IMR-90 (cell line): Measurements from ENCODE around the gene ANKRD11. TPM values are rescaled to one million over a fixed set of nuclear protein-coding genes. Genes with fewer than 3 reads are reported as not detected.

Source experiments
- ATAC-seq: fragments of 200-7000 bp; cut with Tn5 transposase; 2 replicates; pipeline ENCODE4 v1.9.1; 2020; ENCODE audit warnings: low read depth, mild to moderate bottlenecking, moderate library complexity
- BruUV-seq: library from RNA; stranded (reverse); fragments of 400-500 nt; replicated peaks from 2 replicates; lab custom pipeline; 2021; lab: Mats Ljungman, UMichigan
- CTCF ChIA-PET: fragments of 300-600 bp; formaldehyde crosslinking; extraction: SDS; loops from one replicate; lab custom pipeline; 2021; ENCODE audit warnings: antibody characterized with exemption; lab: Yijun Ruan, JAX
- POLR2A ChIA-PET: fragments of 300-600 bp; sonication (Branson Sonifier 250); formaldehyde crosslinking; loops from one replicate; lab custom pipeline; 2022; ENCODE audit warnings: antibody characterized with exemption; ENCODE audit not compliant: unreplicated experiment; lab: Charles Lee
- DNase-seq: peaks from one replicate; pipeline ENCODE4 v3.0.0; 2013
- H2AFZ ChIP-seq: replicated peaks from 2 replicates; pipeline ENCODE3; 2013; ENCODE audit warnings: low read length, mild to moderate bottlenecking; ENCODE audit not compliant: poor library complexity
- H2AK5ac ChIP-seq: 2 replicates; pipeline ENCODE4 v1.6.1; 2013; ENCODE audit warnings: low read depth, low read length, inconsistent platforms
- H2AK9ac ChIP-seq: replicated peaks from 2 replicates; pipeline ENCODE3; 2013; ENCODE audit warnings: mild to moderate bottlenecking, low read depth, low read length, moderate library complexity; ENCODE audit not compliant: poor library complexity
- H2BK120ac ChIP-seq: 2 replicates; pipeline ENCODE4 v1.6.1; 2013; ENCODE audit warnings: low read depth, low read length, inconsistent platforms
- H2BK15ac ChIP-seq: 3 replicates; pipeline ENCODE4 v1.6.1; 2013; ENCODE audit warnings: low read depth, low read length, inconsistent platforms
- H2BK20ac ChIP-seq: 2 replicates; pipeline ENCODE4 v1.6.1; 2013; ENCODE audit warnings: low read depth, mild to moderate bottlenecking, inconsistent platforms, low read length, moderate library complexity
- H2BK5ac ChIP-seq: 2 replicates; pipeline ENCODE4 v1.6.1; 2013; ENCODE audit warnings: mild to moderate bottlenecking, low read depth, low read length, inconsistent platforms; ENCODE audit not compliant: poor library complexity, severe bottlenecking
- H3K14ac ChIP-seq: replicated peaks from 2 replicates; pipeline ENCODE4 v1.6.1; 2013; ENCODE audit warnings: low read depth, low read length, inconsistent platforms
- H3K18ac ChIP-seq: 2 replicates; pipeline ENCODE4 v1.6.1; 2013; ENCODE audit warnings: low read depth, low read length, control low read depth
- H3K23ac ChIP-seq: 2 replicates; pipeline ENCODE4 v1.6.1; 2013; ENCODE audit warnings: low read depth, low read length, inconsistent platforms
- H3K27ac ChIP-seq: 2 replicates; pipeline ENCODE4 v1.5.1; 2013; ENCODE audit warnings: mild to moderate bottlenecking, control low read depth, low read length; ENCODE audit not compliant: insufficient read depth
- H3K27me3 ChIP-seq: 2 replicates; pipeline ENCODE4 v1.6.1; 2013; ENCODE audit warnings: low read length; ENCODE audit not compliant: control insufficient read depth, insufficient read depth
- H3K36me3 ChIP-seq: 2 replicates; pipeline ENCODE4 v1.6.1; 2013; ENCODE audit warnings: low read length, mixed read lengths; ENCODE audit not compliant: control insufficient read depth, insufficient read depth
- H3K4ac ChIP-seq: 2 replicates; pipeline ENCODE4 v1.6.1; 2013; ENCODE audit warnings: low read depth, low read length, inconsistent platforms
- H3K4me1 ChIP-seq: 2 replicates; pipeline ENCODE4 v1.6.1; 2013; ENCODE audit warnings: low read length, mixed read lengths; ENCODE audit not compliant: control insufficient read depth, insufficient read depth
- H3K4me2 ChIP-seq: 2 replicates; pipeline ENCODE4 v1.6.1; 2013; ENCODE audit warnings: low read depth, mild to moderate bottlenecking, control low read depth, low read length, moderate library complexity
- H3K4me3 ChIP-seq: 2 replicates; pipeline ENCODE4 v1.5.1; 2013; ENCODE audit warnings: low read depth, mild to moderate bottlenecking, control low read depth, low read length, moderate library complexity; ENCODE audit not compliant: insufficient read depth
- H3K56ac ChIP-seq: 2 replicates; pipeline ENCODE4 v1.6.1; 2013; ENCODE audit warnings: low read length, inconsistent platforms; ENCODE audit not compliant: insufficient read depth; ENCODE audit errors: extremely low read depth
- H3K79me1 ChIP-seq, 2 experiments: 2 replicates each; pipeline ENCODE4 v1.6.1; 2013; ENCODE audit warnings: low read length in 2 of 2, inconsistent platforms in 1 of 2, low read depth in 1 of 2
- H3K9ac ChIP-seq: 2 replicates; pipeline ENCODE4 v1.6.1; 2013; ENCODE audit warnings: low read depth, low read length, control low read depth
- H3K9me1 ChIP-seq: 2 replicates; pipeline ENCODE4 v1.6.1; 2013; ENCODE audit warnings: low read length, inconsistent platforms; ENCODE audit not compliant: insufficient read depth
- H3K9me3 ChIP-seq: 2 replicates; pipeline ENCODE4 v1.6.1; 2013; ENCODE audit warnings: low read length; ENCODE audit not compliant: control insufficient read depth, insufficient read depth
- H4K20me1 ChIP-seq: 2 replicates; pipeline ENCODE4 v1.6.1; 2013; ENCODE audit warnings: low read length, inconsistent platforms; ENCODE audit not compliant: insufficient read depth
- H4K5ac ChIP-seq: 2 replicates; pipeline ENCODE4 v1.6.1; 2013; ENCODE audit warnings: mild to moderate bottlenecking, low read depth, low read length, control low read depth
- H4K8ac ChIP-seq, 2 experiments: 2 replicates each; pipeline ENCODE4 v1.6.1; 2013; ENCODE audit warnings: low read depth in 2 of 2, low read length in 2 of 2, control low read depth in 1 of 2, inconsistent platforms in 1 of 2
- H4K91ac ChIP-seq: 2 replicates; pipeline ENCODE4 v1.6.1; 2013; ENCODE audit warnings: low read depth, low read length, inconsistent platforms; ENCODE audit not compliant: insufficient read depth
- BHLHE40 ChIP-seq: fragments of 150-350 bp; IDR thresholded peaks from 2 replicates; pipeline ENCODE4 v1.6.1; 2016; ENCODE audit warnings: mild to moderate bottlenecking, low read depth, low read length
- CEBPB ChIP-seq: IDR thresholded peaks from 2 replicates; pipeline ENCODE4 v1.6.1; 2012; ENCODE audit warnings: low read depth, low read length, improper control_type of control experiment
- FOS ChIP-seq: fragments of 150-350 bp; IDR thresholded peaks from 2 replicates; pipeline ENCODE4 v1.6.1; 2016; ENCODE audit warnings: low read depth, low read length
- MAFK ChIP-seq: IDR thresholded peaks from 2 replicates; pipeline ENCODE4 v1.6.1; 2012; ENCODE audit warnings: low read depth, low read length, improper control_type of control experiment
- MXI1 ChIP-seq: IDR thresholded peaks from 2 replicates; pipeline ENCODE4 v1.6.1; 2012; ENCODE audit warnings: low read depth, mild to moderate bottlenecking, low read length, moderate library complexity, borderline replicate concordance
- NFE2L2 ChIP-seq: fragments of 150-350 bp; IDR thresholded peaks from 2 replicates; pipeline ENCODE4 v1.6.1; 2016; ENCODE audit warnings: low read depth, mild to moderate bottlenecking, low read length
- RAD21 ChIP-seq: IDR thresholded peaks from 2 replicates; pipeline ENCODE4 v1.6.1; 2012; ENCODE audit warnings: low read length, improper control_type of control experiment
- RCOR1 ChIP-seq: IDR thresholded peaks from 2 replicates; pipeline ENCODE4 v1.6.1; 2012; ENCODE audit warnings: mild to moderate bottlenecking, low read length, improper control_type of control experiment; ENCODE audit not compliant: insufficient replicate concordance
- RFX5 ChIP-seq: IDR thresholded peaks from 2 replicates; pipeline ENCODE4 v1.8.0; 2012; ENCODE audit warnings: low read depth, mild to moderate bottlenecking, low read length, moderate library complexity
- SMC3 ChIP-seq: fragments of 150-350 bp; IDR thresholded peaks from 2 replicates; pipeline ENCODE4 v1.6.1; 2016; ENCODE audit warnings: low read depth, mild to moderate bottlenecking, antibody characterized with exemption, low read length, moderate library complexity
- WGBS, 2 experiments: methylation state at CpG; one replicate each; pipeline versions ENCODE4 v1.1.5 to v1.1.7; 2013; ENCODE audit warnings: missing lambda C conversion rate in 2 of 2; ENCODE audit not compliant: insufficient read length in 1 of 2; ENCODE audit errors: extremely low coverage in 2 of 2; 5-methylcytosine and 5-hydroxymethylcytosine counted together
- dilution Hi-C: fragments of 300-500 bp; cut with HindIII; formaldehyde crosslinking; loops from one replicate; pipeline ENCODE4 v1.14.3; 2018; ENCODE audit warnings: low sequenced_read_pairs; ENCODE audit not compliant: unreplicated experiment
- in situ Hi-C: fragments of 300-500 bp; cut with MboI; formaldehyde crosslinking; loops from 3 replicates; pipeline ENCODE4 v1.14.3; 2019; ENCODE audit warnings: low sequenced_read_pairs, inconsistent platforms, mixed read lengths
- intact Hi-C: fragments of 100-400 bp; cut with micrococcal nuclease; formaldehyde crosslinking; loops from 2 replicates; pipeline ENCODE4 v1.10.0; 2022
- polyA plus RNA-seq, 3 experiments: library from polyadenylated mRNA; depleted of rRNA; stranded (reverse); fragments of >200 nt; gene quantifications; 2 replicates each; pipeline ENCODE4 v1.2.3, GENCODE V29; 2012; ENCODE audit warnings: low replicate concordance in 1 of 3
- total RNA-seq: library from RNA; depleted of rRNA; stranded (reverse); fragments of >200 nt; gene quantifications from 2 replicates; pipeline ENCODE4 v1.2.3, GENCODE V29; 2012
- TF ChIP-seq, protein P1 (sequence below): fragments of 150-350 bp; IDR thresholded peaks from 2 replicates; pipeline ENCODE4 v1.6.1; 2016; ENCODE audit warnings: low read depth, mild to moderate bottlenecking, low read length, moderate library complexity, borderline replicate concordance
- TF ChIP-seq, protein P2 (sequence below): conservative IDR thresholded peaks from 2 replicates; pipeline ENCODE4 v1.5.1; 2012; ENCODE audit warnings: mild to moderate bottlenecking, low read depth, low read length, improper control_type of control experiment

ANKRD11 gene
- total and polyA plus RNA-seq, 2 of the 4 experiments (the other 2 are of a cell fraction): 46.8 to 71.9 TPM

DNA sequence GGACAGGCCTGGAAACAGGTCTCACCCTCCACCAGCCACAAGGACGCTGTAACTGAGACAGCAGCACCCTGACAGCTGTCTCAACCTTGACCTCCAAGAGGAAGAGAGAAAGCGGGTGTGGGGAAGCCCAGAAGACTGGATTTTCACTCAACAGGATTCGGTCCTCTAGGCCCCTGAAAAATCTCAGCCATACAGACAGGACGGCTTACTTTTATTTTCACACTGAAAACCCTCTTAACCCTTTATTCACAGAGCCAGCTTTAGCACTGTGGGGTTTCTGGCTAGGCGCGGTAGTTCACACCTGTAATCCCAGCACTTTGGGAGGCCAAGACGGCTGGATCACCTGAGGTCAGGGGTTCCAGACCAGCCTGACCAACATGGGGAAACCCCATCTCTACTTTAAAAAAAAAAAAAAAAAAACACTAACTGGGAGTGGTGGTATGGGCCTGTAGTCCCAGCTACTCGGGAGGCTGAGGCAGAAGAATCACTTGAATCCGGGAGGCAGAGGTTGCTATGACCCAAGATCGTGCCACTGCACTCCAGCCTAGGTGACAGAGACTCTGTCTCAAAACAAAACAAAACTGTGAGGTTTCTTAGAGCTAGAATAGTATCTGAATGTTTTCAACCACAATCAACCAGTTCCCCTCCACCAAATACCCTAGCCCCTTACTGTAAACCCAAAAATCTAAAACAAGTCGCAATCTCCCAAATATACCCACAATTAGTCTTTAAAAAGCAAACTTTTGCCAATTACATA, 5.3 kb downstream of the ANKRD11 start:
- intact Hi-C loops (no loop called here), dilution Hi-C loops (no loop called here), in situ Hi-C loops (no loop called here)
- no peak overlapping the region for H3K4ac ChIP-seq
- CTCF ChIA-PET: no interaction called here
- H3K23ac ChIP-seq: peak overlapping the region; percentile 37; the same call in 1 of the 2 replicates
- BruUV-seq: no TSS peak
- H3K27ac ChIP-seq: no peak overlapping the region
- no peak overlapping the region for H3K56ac ChIP-seq
- no peak overlapping the region for H4K5ac ChIP-seq
- H3K4me1 ChIP-seq: peaks cover 27% of the 10 kb centered on the region
- no peak overlapping the region for H2AK9ac ChIP-seq
- TF ChIP-seq FOS (no peak), BHLHE40 (no peak), SMC3 (no peak), MXI1 (no peak), RFX5 (no peak), RCOR1 (no peak), MAFK (no peak), RAD21 (no peak), CEBPB (no peak), NFE2L2 (no peak)
- TF ChIP-seq, protein P1, sequence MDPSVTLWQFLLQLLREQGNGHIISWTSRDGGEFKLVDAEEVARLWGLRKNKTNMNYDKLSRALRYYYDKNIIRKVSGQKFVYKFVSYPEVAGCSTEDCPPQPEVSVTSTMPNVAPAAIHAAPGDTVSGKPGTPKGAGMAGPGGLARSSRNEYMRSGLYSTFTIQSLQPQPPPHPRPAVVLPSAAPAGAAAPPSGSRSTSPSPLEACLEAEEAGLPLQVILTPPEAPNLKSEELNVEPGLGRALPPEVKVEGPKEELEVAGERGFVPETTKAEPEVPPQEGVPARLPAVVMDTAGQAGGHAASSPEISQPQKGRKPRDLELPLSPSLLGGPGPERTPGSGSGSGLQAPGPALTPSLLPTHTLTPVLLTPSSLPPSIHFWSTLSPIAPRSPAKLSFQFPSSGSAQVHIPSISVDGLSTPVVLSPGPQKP: no peak
- TF ChIP-seq, protein P2, sequence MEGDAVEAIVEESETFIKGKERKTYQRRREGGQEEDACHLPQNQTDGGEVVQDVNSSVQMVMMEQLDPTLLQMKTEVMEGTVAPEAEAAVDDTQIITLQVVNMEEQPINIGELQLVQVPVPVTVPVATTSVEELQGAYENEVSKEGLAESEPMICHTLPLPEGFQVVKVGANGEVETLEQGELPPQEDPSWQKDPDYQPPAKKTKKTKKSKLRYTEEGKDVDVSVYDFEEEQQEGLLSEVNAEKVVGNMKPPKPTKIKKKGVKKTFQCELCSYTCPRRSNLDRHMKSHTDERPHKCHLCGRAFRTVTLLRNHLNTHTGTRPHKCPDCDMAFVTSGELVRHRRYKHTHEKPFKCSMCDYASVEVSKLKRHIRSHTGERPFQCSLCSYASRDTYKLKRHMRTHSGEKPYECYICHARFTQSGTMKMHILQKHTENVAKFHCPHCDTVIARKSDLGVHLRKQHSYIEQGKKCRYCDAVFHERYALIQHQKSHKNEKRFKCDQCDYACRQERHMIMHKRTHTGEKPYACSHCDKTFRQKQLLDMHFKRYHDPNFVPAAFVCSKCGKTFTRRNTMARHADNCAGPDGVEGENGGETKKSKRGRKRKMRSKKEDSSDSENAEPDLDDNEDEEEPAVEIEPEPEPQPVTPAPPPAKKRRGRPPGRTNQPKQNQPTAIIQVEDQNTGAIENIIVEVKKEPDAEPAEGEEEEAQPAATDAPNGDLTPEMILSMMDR: no peak
- H2BK15ac ChIP-seq: no peak overlapping the region
- no peaks in the 10 kb centered on the region for H3K36me3 ChIP-seq
- H2AFZ ChIP-seq: no peak overlapping the region
- no peak overlapping the region for H2BK120ac ChIP-seq
- peaks cover 45% of the 10 kb centered on the region for H3K9me1 ChIP-seq
- H3K18ac ChIP-seq: no peak overlapping the region
- WGBS, 2 experiments: 64% methylated on average over 2 of the region's 11 CpGs; no CpG with 5 or more reads in 1 of the 2 experiments
- no peak overlapping the region for H4K91ac ChIP-seq
- no peak overlapping the region for H4K8ac ChIP-seq
- POLR2A ChIA-PET: no interaction called here
- H3K9ac ChIP-seq: no peak overlapping the region
- H3K4me2 ChIP-seq: no peak overlapping the region
- DNase-seq (no peak), ATAC-seq (no peak)
- peaks cover 91% of the 10 kb centered on the region for H4K20me1 ChIP-seq
- no peak overlapping the region for H2BK20ac ChIP-seq
- H3K4me3 ChIP-seq: no peak overlapping the region
- no peaks in the 10 kb centered on the region for H3K27me3 ChIP-seq
- H2AK5ac ChIP-seq: no peak overlapping the region
- H3K79me1 ChIP-seq: peaks cover 0 to 64% of the 10 kb centered on the region in 2 experiments; a peak in 2 of 4 replicates
- no peak overlapping the region for H2BK5ac ChIP-seq
- no peaks in the 10 kb centered on the region for H3K9me3 ChIP-seq
- no peak overlapping the region for H3K14ac ChIP-seq
